Kidney (tissue), 14 donors: Measurements from ENCODE around the gene SAG. TPM values are rescaled to one million over a fixed set of nuclear protein-coding genes. Genes with fewer than 3 reads are reported as not detected.

Experiments
- DNase-seq, 5 donors: peaks; one replicate each; pipeline ENCODE4 v3.0.0-alpha.2; 2013 to 2020
- FAIRE-seq: peaks from 2 replicates; lab custom pipeline; 2012; peaks lifted over from hg19 to GRCh38; lab: Jason Lieb, UNC
- H3K27ac ChIP-seq, 2 donors: one replicate each; pipeline ENCODE4 v1.7.0; 2013; ENCODE audit warnings: low read depth in 2 of 2, low read length in 2 of 2, inconsistent platforms in 1 of 2
- H3K27me3 ChIP-seq: one replicate; pipeline ENCODE4 v1.7.1; 2013; ENCODE audit warnings: low read length, inconsistent platforms; ENCODE audit not compliant: control insufficient read depth, insufficient read depth
- H3K36me3 ChIP-seq, 3 donors: one replicate each; pipeline versions ENCODE4 v1.7.0 to v1.7.1; 2013; ENCODE audit warnings: low read length in 3 of 3, control low read depth in 1 of 3, inconsistent platforms in 1 of 3; ENCODE audit not compliant: insufficient read depth in 3 of 3, control insufficient read depth in 2 of 3
- H3K4me1 ChIP-seq, 3 donors: one replicate each; pipeline versions ENCODE4 v1.7.0 to v1.7.1; 2013; ENCODE audit warnings: low read length in 3 of 3, inconsistent platforms in 1 of 3, low read depth in 1 of 3; ENCODE audit not compliant: control insufficient read depth in 2 of 3, insufficient read depth in 2 of 3
- H3K4me3 ChIP-seq, 3 donors: one replicate each; pipeline versions ENCODE4 v1.7.0 to v1.8.1; 2013; ENCODE audit warnings: low read length in 3 of 3, control low read depth in 1 of 3, inconsistent platforms in 1 of 3
- H3K9ac ChIP-seq, 3 donors: one replicate each; pipeline versions ENCODE4 v1.7.0 to v1.7.1; 2013; ENCODE audit warnings: low read length in 3 of 3, control low read depth in 1 of 3, inconsistent platforms in 1 of 3
- H3K9me3 ChIP-seq, 3 donors: one replicate each; pipeline versions ENCODE4 v1.7.0 to v1.7.1; 2013; ENCODE audit warnings: low read length in 3 of 3, control low read depth in 1 of 3, inconsistent platforms in 1 of 3; ENCODE audit not compliant: control insufficient read depth in 2 of 3, insufficient read depth in 1 of 3
- intact Hi-C: fragments of 100-400 bp; cut with DNase I; formaldehyde crosslinking; loops from one replicate; pipeline ENCODE4 v1.11.1; 2022
- polyA plus RNA-seq: library from polyadenylated mRNA; stranded (reverse); fragments of 350-450 nt; fragmentation: Illumina TruSeq; extraction: RNeasy Lipid Tissue Mini Kit (QIAGEN cat#74804); gene quantifications from one replicate; pipeline ENCODE4 v1.2.3, GENCODE V29; 2014; ENCODE audit warnings: low read depth, low replicate concordance; ENCODE audit not compliant: insufficient read depth
- total RNA-seq: library from RNA; stranded (reverse); fragmentation: NEBNext Ultra II Directional; extraction: Animal tissue kit (Norgen Biotek cat#: 25700); gene quantifications from one replicate; pipeline ENCODE4 v1.2.1, GENCODE V29; 2021
- TF ChIP-seq, protein P1 (sequence below): IDR thresholded peaks from 3 replicates; pipeline ENCODE4 v1.5.1; 2012; ENCODE audit warnings: mild to moderate bottlenecking, moderate library complexity, borderline replicate concordance; ENCODE audit not compliant: insufficient read depth; ENCODE audit errors: extremely low read depth
- donor health status: control.
- donor health status: control.
- donor health status: control.
- donor health status: control.
- donor health status: control.
- donor health status: DM: yes; HTN: yes; CAD: no.
- donor health status: Normal renal cell carcinoma (clear cell type).

SAG gene
- total and polyA plus RNA-seq, 2 donors from 2014 or later = not detected

DNA sequence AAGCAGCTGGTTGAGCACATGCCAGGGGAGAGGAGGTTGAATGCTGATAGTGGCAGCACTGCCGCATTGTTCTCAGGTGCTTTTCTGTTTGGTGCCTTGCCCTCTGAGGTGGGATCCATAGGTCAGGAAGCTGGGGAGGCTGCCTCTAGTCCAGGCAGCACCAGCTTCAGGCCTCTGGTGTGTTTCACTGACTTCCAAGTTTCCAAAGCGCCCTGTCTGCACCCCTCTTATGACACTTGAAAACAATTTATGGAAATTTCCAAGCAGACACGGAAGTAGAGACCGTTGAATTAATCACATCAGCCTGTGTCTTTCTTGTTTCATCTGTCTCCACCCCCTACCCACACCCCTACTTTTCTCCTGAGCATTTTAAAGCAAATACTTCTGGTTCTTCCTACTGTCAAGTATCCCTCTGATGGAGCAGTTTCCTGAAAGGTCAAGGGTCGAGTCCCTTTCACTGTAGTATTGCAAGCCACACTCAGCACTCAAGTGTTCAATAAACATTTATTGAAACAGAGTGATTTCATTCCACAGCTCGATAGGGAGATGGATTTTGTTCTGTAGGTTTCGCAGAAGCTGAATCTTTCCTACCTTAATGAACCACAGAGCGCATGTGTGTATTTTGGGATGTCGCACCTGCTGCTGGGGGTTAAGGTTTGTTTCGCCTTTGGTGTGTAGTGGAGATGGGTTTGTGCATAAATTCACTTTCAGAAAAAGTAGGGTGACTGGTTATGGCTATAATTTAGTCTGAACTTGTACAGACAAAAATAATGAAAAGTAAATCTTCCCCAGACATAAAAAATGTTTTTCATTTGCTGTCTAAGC is 68.1 kb downstream of the SAG start:
- no peaks in the 10 kb centered on the region for H3K4me1 ChIP-seq
- DNase-seq (no peak), FAIRE-seq (no peak)
- H3K9ac ChIP-seq = no peak overlapping the region
- H3K27ac ChIP-seq = no peak overlapping the region
- intact Hi-C loops = no loop called here
- H3K9me3 ChIP-seq = no peaks in the 10 kb centered on the region
- no peaks in the 10 kb centered on the region for H3K27me3 ChIP-seq
- no peak overlapping the region for H3K4me3 ChIP-seq
- H3K36me3 ChIP-seq = no peaks in the 10 kb centered on the region
- TF ChIP-seq, protein P1, sequence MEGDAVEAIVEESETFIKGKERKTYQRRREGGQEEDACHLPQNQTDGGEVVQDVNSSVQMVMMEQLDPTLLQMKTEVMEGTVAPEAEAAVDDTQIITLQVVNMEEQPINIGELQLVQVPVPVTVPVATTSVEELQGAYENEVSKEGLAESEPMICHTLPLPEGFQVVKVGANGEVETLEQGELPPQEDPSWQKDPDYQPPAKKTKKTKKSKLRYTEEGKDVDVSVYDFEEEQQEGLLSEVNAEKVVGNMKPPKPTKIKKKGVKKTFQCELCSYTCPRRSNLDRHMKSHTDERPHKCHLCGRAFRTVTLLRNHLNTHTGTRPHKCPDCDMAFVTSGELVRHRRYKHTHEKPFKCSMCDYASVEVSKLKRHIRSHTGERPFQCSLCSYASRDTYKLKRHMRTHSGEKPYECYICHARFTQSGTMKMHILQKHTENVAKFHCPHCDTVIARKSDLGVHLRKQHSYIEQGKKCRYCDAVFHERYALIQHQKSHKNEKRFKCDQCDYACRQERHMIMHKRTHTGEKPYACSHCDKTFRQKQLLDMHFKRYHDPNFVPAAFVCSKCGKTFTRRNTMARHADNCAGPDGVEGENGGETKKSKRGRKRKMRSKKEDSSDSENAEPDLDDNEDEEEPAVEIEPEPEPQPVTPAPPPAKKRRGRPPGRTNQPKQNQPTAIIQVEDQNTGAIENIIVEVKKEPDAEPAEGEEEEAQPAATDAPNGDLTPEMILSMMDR = no peak

DNA sequence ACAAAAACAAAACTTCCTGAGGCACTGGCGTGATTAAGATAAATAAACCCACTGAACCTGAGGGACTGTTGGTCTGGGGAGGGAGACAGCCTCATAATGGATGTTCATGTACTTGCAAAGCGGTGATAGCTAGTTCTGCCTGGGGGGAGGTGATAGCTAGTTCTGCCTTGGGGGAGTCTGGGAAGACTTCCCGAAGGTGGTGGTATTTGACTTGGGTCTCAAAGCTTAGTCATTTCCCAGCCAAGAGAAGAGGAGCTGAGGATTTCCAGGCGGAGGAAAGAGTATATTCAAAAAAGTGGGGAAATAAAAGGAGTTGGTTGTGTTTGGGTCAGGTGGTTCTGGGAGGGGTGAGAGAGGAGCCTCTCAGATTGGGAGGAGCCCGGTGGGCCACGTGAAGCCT is 71.4 kb downstream of the SAG start:
- TF ChIP-seq, protein P1 = no peak
- no peak overlapping the region for H3K27ac ChIP-seq
- H3K9me3 ChIP-seq = no peaks in the 10 kb centered on the region
- DNase-seq (no peak), FAIRE-seq (no peak)
- H3K9ac ChIP-seq = no peak overlapping the region
- H3K4me1 ChIP-seq = no peaks in the 10 kb centered on the region
- intact Hi-C loops = no loop called here
- no peaks in the 10 kb centered on the region for H3K36me3 ChIP-seq
- H3K27me3 ChIP-seq = no peaks in the 10 kb centered on the region
- H3K4me3 ChIP-seq = no peak overlapping the region

GRCh38 chr2:233379441-233379840 is 71.8 kb downstream of the SAG start:
- Histone ChIP-seq H3K27ac (no peak overlapping the region), H3K27me3 (no peaks in the 10 kb centered on the region), H3K9me3 (no peaks in the 10 kb centered on the region), H3K9ac (no peak overlapping the region), H3K4me3 (no peak overlapping the region), H3K4me1 (no peaks in the 10 kb centered on the region), H3K36me3 (no peaks in the 10 kb centered on the region)
- TF ChIP-seq, protein P1 = no peak
- DNase-seq (no peak), FAIRE-seq (no peak)
- intact Hi-C loops = no loop called here
